Colonic mucosa (tissue), 4 donors: ENCODE measurements around the gene TMC3. TPM values are rescaled to one million over a fixed set of nuclear protein-coding genes. Genes with fewer than 3 reads are reported as not detected.
A peak's percentile ranks its signal among the peaks of the same experiment; 100 is the strongest.

Experiments used
- DNase-seq: peaks from one replicate; pipeline ENCODE4 v3.0.0-alpha.2; 2020
- H3K27ac ChIP-seq: fragments of 200-600 bp; one replicate; pipeline ENCODE4 v1.8.0; 2021
- H3K27me3 ChIP-seq: fragments of 200-600 bp; one replicate; pipeline ENCODE4 v1.8.0; 2021
- H3K36me3 ChIP-seq: fragments of 200-600 bp; one replicate; pipeline ENCODE4 v1.8.0; 2021
- H3K4me1 ChIP-seq: fragments of 200-600 bp; one replicate; pipeline ENCODE4 v1.8.0; 2021; ENCODE audit warnings: mild to moderate bottlenecking
- H3K4me3 ChIP-seq: fragments of 200-600 bp; one replicate; pipeline ENCODE4 v1.8.0; 2021
- H3K9ac ChIP-seq, 2 donors: one replicate each; pipeline ENCODE4 v1.7.0; 2013; ENCODE audit warnings: control low read depth in 2 of 2, low read depth in 2 of 2, low read length in 2 of 2
- H3K9me3 ChIP-seq: fragments of 200-600 bp; one replicate; pipeline ENCODE4 v1.8.0; 2021
- CTCF ChIP-seq: fragments of 200-600 bp; IDR thresholded peaks from one replicate; pipeline ENCODE4 v1.8.0; 2022; ENCODE audit warnings: antibody characterized with exemption, mild to moderate bottlenecking
- intact Hi-C: fragments of 100-400 bp; cut with DNase I; formaldehyde crosslinking; loops from one replicate; pipeline ENCODE4 v1.14.1; 2022
- total RNA-seq, 2 donors: library from RNA; stranded (reverse); fragmentation: NEBNext Ultra II Directional in 1 of 2; extraction: Animal tissue kit (Norgen Biotek cat#: 25700) in 1 of 2; gene quantifications; one replicate each; pipeline ENCODE4 v1.2.1, GENCODE V29; 2021
- donor health status: healthy.
- donor health status: DM: no; HTN: no; CAD: no.
- donor health status: DM: no; HTN: no; CAD: no.

TMC3 gene
- total RNA-seq, 2 donors from 2014 or later: 0.08 TPM; not detected in 1

- intact Hi-C loops: no loop called here
- Histone ChIP-seq H3K4me1 (no peaks in the 10 kb centered on the region), H3K36me3 (peaks cover 3% of the 10 kb centered on the region), H3K27ac (no peak overlapping the region), H3K9ac (no peak overlapping the region), H3K27me3 (no peaks in the 10 kb centered on the region), H3K9me3 (no peaks in the 10 kb centered on the region), H3K4me3 (no peak overlapping the region)
- no peak for TF ChIP-seq CTCF
- no peak for DNase-seq
Measured at GRCh38 chr15:81315452-81316175, 58.4 kb downstream of the TMC3 start.

DNA sequence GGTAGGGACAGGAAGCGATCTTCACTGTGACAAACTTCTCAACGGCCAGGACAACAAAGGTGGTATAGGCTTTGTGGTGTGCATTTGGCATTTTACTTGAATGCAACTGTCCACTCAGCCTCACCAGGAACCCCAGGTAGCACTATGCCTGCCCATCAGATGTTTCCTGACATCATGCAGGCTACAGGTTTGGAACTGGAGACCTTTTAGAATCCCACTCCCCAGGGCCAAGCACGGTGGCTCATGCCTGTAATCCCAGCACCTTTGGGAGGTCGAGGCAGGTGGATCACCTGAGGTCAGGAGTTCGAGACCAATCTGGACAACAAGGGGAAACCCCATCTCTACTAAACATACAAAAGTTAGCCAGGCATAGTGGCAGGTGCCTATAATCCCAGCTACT lies 59.6 kb downstream of the TMC3 start:
- Histone ChIP-seq H3K4me3 (no peak overlapping the region), H3K9me3 (no peaks in the 10 kb centered on the region), H3K36me3 (peaks cover 3% of the 10 kb centered on the region), H3K27me3 (no peaks in the 10 kb centered on the region), H3K27ac (no peak overlapping the region), H3K4me1 (no peaks in the 10 kb centered on the region), H3K9ac (no peak overlapping the region)
- intact Hi-C loops: no loop called here
- TF ChIP-seq CTCF: no peak
- DNase-seq: no peak

- Histone ChIP-seq H3K9me3 (no peaks in the 10 kb centered on the region), H3K9ac (no peak overlapping the region), H3K27ac (no peak overlapping the region), H3K4me1 (no peaks in the 10 kb centered on the region), H3K36me3 (peaks cover under 1% of the 10 kb centered on the region), H3K4me3 (no peak overlapping the region), H3K27me3 (no peaks in the 10 kb centered on the region)
- intact Hi-C loops: no loop called here
- TF ChIP-seq CTCF: no peak
- DNase-seq: no peak
Measured at GRCh38 chr15:81313686-81314085, 60.3 kb downstream of the TMC3 start.

DNA sequence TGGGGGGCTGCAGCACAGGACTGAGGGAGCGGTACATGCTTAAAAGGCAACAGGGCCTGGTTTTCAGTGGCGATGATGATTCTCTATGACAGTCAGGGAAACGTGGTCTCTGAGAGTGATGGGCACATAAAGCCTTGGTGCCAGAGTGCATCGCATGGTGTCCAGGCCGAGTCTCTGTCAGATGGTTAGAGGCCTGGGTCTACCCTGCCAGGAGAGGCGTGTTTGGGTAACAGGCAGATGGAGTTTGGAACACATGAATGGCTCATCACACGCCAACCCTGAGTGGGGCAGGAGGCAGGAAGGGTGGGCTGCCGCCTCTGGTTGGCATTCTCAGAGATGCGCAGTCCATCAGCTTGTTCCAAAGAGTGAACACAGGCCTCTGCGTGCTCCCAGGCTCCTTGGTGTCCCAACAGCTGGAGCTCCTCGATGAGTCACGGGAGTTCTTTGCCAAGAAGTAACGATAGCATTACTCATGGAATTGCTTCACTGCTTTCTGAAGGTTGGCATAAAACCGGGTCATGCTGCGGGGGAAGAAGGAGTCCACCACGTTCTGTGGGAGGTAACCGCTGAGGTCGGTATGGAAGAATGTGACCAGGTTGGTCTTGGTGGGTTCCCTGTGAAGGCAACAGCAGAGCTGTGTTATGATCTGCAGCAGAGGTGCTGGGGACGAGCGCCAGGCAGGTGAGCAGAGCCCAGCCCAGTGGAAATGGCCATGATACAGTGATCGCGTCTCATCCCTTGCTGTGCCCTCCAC lies 61.0 kb downstream of the TMC3 start:
- intact Hi-C loops: no loop called here
- Histone ChIP-seq H3K4me1 (no peaks in the 10 kb centered on the region), H3K27me3 (no peaks in the 10 kb centered on the region), H3K4me3 (no peak overlapping the region), H3K27ac (no peak overlapping the region), H3K36me3 (no peaks in the 10 kb centered on the region), H3K9ac (peak overlapping the region in 1 of 2 donors; percentile 37), H3K9me3 (no peaks in the 10 kb centered on the region)
- peak; percentile 62 for DNase-seq
- no peak for TF ChIP-seq CTCF

GRCh38 chr15:81311752-81312464 lies 62.1 kb downstream of the TMC3 start:
- DNase-seq: no peak

More at GRCh38 chr15:81311752-81312464, 62.1 kb downstream of the TMC3 start:
- Histone ChIP-seq H3K27me3 (no peaks in the 10 kb centered on the region), H3K9me3 (no peaks in the 10 kb centered on the region), H3K9ac (peak overlapping the region in 1 of 2 donors; percentile 45), H3K4me1 (no peaks in the 10 kb centered on the region), H3K4me3 (no peak overlapping the region), H3K27ac (peak overlapping the region; percentile 26), H3K36me3 (no peaks in the 10 kb centered on the region)
- intact Hi-C loops: no loop called here
- TF ChIP-seq CTCF: no peak
